Hematopoietic multipotent progenitor cell treated with erythropoietin and hydrocortisone succinate and interleukin-3 and kit ligand, for 6 days (in vitro differentiated cells): ENCODE measurements around the gene CPT1C.
A peak's percentile ranks its signal among the peaks of the same experiment; 100 is the strongest.

ENCODE experiments used
- DNase-seq: peaks from one replicate; pipeline ENCODE4 v3.0.0-alpha.2; 2015

Gene CPT1C

DNA sequence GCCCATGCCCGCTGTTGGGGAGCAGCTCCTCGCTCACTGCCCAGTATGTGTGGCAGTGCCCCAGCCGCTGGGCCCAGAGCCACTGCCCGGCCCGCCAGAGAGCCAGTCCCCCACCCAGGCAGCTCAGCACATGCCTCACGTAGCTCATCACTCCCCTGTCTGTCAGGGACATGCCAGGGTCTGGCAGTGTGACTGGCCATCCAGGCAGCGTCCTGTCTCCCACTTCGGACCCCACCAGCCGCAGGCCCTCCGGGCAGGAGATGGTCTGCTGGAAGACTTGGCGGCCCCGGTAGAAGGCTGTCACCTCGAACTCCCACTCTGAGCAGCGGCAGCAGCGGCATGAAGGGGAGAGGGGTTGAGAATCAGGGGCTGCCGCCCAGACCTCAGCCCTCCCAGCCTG, 28.9 kb upstream of the CPT1C start:
- no peak for DNase-seq

GRCh38 chr19:49663224-49663623, 27.7 kb upstream of the CPT1C start:
- DNase-seq, result no peak

DNA sequence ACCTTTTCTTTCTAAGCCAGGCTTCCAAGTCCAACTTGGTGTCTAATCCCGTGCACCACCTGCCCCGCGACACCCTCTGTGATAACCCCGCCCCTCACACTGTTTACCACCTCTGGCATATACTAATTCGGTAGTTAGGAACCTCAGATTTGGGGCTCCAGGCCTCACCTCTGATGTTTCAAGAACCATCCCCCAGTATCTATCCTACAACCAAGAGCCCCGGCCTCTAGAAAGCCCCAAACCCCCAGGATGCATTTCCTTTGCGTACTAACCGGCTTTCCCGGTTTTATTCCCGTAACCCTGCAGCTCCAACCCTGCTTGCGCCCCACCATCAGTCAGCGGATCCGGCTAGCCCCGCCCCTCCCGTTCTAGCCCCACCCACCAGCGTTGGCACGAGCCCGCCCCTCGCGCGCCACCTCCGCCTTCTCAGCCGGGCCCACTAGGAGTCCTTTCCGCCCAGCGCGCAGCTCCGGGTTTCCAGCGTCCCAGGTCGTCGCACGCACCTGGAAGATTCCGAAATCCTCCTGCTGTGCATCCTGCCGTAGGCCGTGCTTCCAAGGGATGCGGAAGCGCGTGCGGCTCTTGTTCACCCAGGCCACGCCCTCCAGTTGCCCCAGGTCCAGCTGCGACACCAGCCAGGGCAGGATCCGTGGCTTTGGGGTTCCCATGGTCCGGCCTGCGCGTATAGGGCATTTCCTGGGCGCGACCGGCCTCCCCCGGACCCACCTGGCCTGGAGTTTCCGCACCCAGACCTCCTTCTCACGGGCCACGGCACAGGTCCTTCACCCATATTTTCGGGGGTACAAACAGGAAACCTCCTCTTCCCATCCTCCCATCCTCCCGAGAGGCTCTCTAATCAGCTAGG, 26.5 kb upstream of the CPT1C start:
- DNase-seq, result peak; percentile 92

DNA sequence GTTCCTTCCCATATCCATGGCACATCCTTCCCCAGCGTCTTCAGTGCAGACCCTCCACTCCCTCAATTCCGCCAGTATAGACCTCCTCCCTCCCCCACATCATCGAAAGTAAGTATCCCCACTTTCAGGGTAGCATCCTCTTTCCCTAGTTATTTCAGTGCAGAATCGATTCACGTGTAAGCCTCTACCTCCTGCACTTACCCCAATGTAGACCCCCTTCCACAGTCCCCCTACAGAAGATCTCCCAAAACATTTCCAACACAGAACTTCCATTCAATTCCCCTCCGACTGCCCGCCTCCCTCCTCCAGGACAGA, 25.9 kb upstream of the CPT1C start:
- DNase-seq, result peak; percentile 26

- peak; percentile 99 for DNase-seq
Measured at GRCh38 chr19:49665351-49666119, 25.4 kb upstream of the CPT1C start, which contains the start of the genes BCL2L12 and IRF3. TSS of gene BCL2L12 (plus strand) at chr19:49665933. CDS start at chr19:49666693, 760 bp downstream. TSS of gene IRF3 (minus strand) at chr19:49665857. CDS start at chr19:49664838, 1,019 bp downstream.

DNA sequence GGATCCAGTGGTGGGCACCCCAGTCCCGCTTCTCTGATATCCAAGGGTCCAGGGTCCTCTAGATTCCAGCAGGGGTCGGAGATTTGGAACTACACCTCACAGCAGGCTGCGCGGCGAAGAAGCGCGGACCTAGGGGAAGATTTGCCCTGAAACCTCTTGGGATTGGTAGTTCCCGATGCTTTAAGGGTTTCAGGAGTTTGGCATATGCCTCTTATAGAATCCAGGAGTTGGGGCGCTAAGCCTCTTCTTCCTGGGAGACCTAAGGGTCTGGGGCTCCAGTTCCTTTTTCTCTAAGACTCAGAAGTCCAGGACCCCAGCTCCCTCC, 24.8 kb upstream of the CPT1C start:
- no peak for DNase-seq

GRCh38 chr19:49667473-49667872, 23.4 kb upstream of the CPT1C start:
- no peak for DNase-seq

DNA sequence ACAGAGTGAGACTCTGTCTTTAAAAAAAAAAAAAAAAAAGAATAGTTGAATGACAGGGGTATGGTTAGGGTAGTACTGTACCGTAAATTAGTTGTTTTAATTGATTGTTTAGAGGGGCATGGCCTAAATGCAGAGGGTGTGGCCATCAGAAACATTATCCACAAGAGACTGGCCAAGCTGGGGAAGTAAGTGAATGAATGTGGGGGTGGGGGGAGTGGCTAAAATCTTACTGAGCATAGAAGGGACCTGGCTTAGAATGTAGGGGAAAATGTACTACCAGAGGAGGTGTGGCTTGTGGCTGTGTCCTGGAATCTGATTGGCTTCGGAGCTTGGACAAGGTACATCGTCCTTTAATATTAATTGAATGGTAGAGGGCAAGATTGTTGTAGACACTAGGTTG, 21.4 kb upstream of the CPT1C start:
- DNase-seq, result no peak

- peak; percentile 85 for DNase-seq
Measured at GRCh38 chr19:49672131-49672919, 18.6 kb upstream of the CPT1C start.

DNA sequence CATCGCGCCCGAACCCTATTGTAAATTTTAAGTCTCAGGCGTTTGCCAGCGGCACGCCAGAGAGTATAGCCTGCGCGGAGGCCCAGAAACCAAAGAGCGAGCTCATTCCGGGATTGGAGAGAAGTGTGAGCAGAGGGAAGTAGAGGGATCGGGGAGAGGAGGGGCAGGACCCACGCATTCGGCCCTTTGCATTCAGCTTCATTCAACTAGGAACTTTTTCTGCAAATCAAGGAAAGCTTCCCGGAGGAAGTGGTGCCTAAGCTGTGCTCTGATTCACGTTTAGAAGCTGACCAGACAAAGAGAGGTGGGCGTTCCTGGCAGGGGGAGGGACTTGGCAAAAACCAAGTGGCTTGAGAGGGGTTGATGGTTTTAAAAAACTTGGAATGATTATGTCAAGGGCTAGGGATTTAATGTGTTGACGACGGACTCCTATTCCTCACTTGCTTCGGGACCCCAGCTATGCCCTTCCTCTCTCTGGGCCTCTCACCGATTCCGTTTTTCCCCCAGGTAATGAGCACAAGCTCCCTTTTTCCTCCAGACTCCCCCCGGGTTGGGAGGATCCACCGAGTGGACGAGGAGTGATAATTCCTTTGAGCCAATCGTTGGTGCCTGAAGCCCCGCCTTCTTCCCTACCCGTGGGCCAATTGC, 14.7 kb upstream of the CPT1C start:
- DNase-seq, result peak; percentile 93

DNA sequence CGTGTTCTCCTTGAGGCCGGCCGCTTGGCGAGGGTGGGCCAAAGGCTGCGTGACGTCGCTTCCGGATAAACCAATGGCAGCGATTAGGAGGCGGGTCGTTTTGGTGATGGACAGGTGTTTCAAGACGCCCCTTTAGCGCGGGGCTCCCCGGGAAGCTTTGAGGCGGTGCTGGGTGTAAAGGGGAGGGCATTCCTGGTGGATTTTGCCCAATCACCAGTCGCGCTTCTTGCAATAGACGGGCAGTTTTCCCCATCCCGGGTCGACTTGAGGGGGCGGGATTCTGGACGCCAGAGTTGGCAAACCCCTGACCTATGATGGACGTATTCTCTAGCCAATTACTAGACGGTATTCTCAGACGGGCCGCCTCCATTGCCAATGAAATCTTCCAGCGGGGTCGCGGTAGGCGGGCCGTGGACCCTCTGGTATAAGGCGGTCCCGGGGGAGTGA, 14.1 kb upstream of the CPT1C start:
- DNase-seq, result peak; percentile 100

GRCh38 chr19:49677231-49677900, 13.6 kb upstream of the CPT1C start, which contains the start of gene PRMT1:
TSS of gene PRMT1 (plus strand) at chr19:49677271. CDS start at chr19:49677281, 10 bp downstream.
- peak; percentile 49 for DNase-seq

DNA sequence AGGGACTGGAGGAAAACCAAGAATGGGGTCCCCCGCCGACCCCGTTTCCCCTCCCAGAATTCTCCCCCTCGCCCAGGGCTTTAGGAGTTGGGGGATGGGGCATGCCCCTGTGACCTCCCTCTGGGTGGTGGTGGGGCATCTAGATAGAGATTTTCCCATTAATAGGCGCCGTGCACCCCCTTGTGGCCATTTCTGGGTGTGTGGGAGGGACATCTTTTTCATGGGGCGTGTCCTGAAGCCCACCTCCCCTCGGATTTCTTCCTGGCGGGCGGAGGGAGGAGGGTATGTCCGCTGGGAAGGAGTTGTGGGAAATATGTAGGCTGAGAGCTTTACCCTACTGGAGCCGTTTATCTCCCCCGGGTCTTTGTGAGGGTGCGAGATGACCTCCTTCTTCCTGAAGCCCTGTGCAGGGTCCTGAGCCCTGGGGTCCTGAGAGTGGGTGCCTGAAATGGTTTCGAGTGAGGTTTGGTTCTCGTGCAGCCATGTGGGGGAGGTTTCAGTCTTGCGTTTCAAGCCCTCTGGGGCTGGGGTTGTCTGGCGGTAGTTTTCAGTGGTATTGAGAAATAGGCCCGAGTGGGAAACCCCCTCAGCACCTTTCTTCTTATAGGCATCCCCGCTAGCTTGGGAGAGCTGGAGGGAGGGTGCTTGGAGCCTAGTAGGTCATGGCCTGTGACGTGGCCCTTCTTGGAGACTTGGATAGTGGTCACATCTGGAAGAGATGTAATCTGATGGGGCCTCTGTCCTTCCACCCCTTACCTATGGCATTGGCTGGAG, 12.8 kb upstream of the CPT1C start:
- peak; percentile 92 for DNase-seq

GRCh38 chr19:49678985-49679770, 11.7 kb upstream of the CPT1C start:
- DNase-seq, result no peak

DNA sequence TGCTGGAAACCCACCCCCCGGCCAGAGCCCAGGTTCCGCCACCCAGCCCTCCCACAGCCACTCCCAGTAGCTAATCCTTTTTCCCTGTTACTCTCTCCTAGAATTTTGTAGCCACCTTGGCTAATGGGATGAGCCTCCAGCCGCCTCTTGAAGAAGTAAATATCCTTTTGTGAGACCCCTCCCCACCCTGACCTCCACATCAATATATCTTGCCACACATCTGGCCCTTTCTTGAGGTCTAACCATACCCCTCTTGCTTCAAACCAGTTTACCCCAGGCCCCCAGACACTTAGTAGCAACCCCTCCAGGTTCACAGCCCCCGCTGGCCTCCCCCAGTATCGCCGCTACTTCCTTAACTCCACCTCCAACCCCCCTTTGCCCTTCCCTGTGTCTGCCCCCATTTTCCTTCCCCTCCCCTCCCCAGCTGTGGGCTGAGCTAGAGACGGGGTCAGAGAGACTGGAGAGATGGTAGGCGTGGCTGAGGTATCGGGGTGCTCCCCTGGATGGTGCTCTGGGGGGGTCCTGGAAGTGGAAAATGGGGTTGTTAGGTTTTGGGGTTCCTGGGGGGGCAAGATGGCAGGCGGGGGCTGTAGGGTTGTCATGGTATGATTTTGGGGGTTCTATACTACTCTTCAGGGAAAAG, 11.0 kb upstream of the CPT1C start:
- DNase-seq, result no peak

DNA sequence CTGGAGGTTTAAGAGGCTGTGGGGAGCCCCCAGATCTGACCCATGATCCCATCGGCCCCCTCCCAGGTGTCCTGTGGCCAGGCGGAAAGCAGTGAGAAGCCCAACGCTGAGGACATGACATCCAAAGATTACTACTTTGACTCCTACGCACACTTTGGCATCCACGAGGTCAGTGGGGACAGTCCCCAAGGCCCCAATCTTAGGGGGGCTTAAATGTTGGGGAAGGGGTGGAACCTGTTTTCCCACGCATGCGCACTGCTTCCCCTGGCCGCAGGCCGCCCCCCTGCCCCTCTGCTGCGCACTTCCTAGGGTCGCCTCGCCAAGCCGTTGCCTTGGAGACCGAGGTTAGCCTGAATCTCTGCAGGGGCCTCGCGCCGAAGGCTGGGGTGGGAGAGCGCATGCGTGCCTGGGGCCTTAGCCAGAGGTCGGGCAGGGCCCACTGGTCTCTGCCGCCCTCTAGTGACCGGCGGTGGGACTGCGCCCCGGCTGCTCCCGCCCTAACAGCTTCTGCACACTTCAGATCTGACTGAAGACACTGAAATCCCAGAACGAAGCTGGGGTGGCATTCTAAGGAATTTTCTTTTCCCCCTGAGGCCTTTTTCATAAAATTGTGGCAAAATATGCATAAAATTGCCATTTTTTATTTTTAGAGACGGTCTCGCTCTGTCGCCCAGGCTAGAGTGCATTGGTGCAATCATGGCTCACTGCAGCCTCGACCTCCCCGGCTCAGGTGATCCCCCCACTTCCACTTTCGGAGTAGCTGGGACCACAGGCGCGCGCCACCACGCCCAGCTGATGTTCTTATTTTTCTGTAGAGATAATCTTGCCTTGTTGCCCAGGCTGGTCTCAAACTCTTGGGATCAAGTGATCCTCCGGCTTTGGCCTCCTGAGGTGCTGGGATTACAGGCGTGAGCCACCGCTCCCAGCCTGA, 10.2 kb upstream of the CPT1C start:
- DNase-seq, result peak; percentile 93

DNA sequence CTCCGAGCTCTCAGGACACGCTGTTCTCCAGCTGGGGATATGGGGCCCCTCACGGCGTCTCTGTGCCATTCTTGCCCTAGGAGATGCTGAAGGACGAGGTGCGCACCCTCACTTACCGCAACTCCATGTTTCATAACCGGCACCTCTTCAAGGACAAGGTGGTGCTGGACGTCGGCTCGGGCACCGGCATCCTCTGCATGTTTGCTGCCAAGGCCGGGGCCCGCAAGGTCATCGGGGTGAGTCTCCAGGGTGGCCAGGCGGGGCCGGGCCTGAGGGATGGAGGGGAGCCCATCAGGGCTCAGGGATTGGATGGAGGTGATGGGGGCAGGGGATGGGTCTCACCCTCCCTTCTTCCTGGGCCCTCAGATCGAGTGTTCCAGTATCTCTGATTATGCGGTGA, 9.1 kb upstream of the CPT1C start:
- no peak for DNase-seq

- DNase-seq, result no peak
Measured at GRCh38 chr19:49682274-49682673, 8.6 kb upstream of the CPT1C start.

GRCh38 chr19:49683814-49684250, 7.1 kb upstream of the CPT1C start:
- DNase-seq, result no peak
